ENCODE measurements around the gene DTX3. TPM values are rescaled to one million over a fixed set of nuclear protein-coding genes. Genes with fewer than 3 reads are reported as not detected.
"Not testable (repeated sequence)": the region's sequence is repeated elsewhere in the genome, so short reads cannot be mapped to it uniquely, and the experiment has no call there.

The DTX3 gene
- total RNA-seq, 1 experiment from 2014 or later: 21.9 TPM

GRCh38 chr12:57581802-57582201, 22.8 kb upstream of the DTX3 start:
- DNase-seq (ENCODE audit: low spot score): no peak
- in situ Hi-C loops (cut with HindIII; ENCODE audit: low sequenced_read_pairs): no loop called here

- DNase-seq (ENCODE audit: low spot score): no peak
- in situ Hi-C loops (cut with HindIII; ENCODE audit: low sequenced_read_pairs): no loop called here
Observed at GRCh38 chr12:57582440-57582839, 22.2 kb upstream of the DTX3 start.

GRCh38 chr12:57583008-57583831, 21.4 kb upstream of the DTX3 start:
- in situ Hi-C loops (cut with HindIII; ENCODE audit: low sequenced_read_pairs): no loop called here
- peak; percentile 86 for DNase-seq (ENCODE audit: low spot score)

GRCh38 chr12:57584050-57584449, 20.6 kb upstream of the DTX3 start:
- in situ Hi-C loops (cut with HindIII; ENCODE audit: low sequenced_read_pairs): no loop called here
- DNase-seq (ENCODE audit: low spot score): no peak

GRCh38 chr12:57584690-57585089, 19.9 kb upstream of the DTX3 start:
- in situ Hi-C loops (cut with HindIII; ENCODE audit: low sequenced_read_pairs): no loop called here
- DNase-seq (ENCODE audit: low spot score): no peak

- in situ Hi-C loops (cut with HindIII; ENCODE audit: low sequenced_read_pairs): no loop called here
- no peak for DNase-seq (ENCODE audit: low spot score)
Observed at GRCh38 chr12:57585156-57585555, 19.5 kb upstream of the DTX3 start.

- DNase-seq (ENCODE audit: low spot score): no peak
- in situ Hi-C loops (cut with HindIII; ENCODE audit: low sequenced_read_pairs): no loop called here
Observed at GRCh38 chr12:57586128-57586527, 18.5 kb upstream of the DTX3 start.

GRCh38 chr12:57586832-57587429, 17.7 kb upstream of the DTX3 start:
- in situ Hi-C loops (cut with HindIII; ENCODE audit: low sequenced_read_pairs): no loop called here
- DNase-seq (ENCODE audit: low spot score): no peak

- in situ Hi-C loops (cut with HindIII; ENCODE audit: low sequenced_read_pairs); DNase-seq (ENCODE audit: low spot score): not testable (repeated sequence)
Observed at GRCh38 chr12:57588951-57589610, 15.5 kb upstream of the DTX3 start.

- in situ Hi-C loops (cut with HindIII; ENCODE audit: low sequenced_read_pairs): no loop called here
- no peak for DNase-seq (ENCODE audit: low spot score)
Observed at GRCh38 chr12:57590479-57590863, 14.2 kb upstream of the DTX3 start.

- peak; percentile 86 for DNase-seq (ENCODE audit: low spot score)
Observed at GRCh38 chr12:57590864-57591781, 13.5 kb upstream of the DTX3 start, which contains the start of gene PIP4K2C. TSS of gene PIP4K2C (plus strand) at chr12:57591192. CDS start at chr12:57591290, 98 bp downstream.

GRCh38 chr12:57591782-57592325, 12.8 kb upstream of the DTX3 start:
- DNase-seq (ENCODE audit: low spot score): no peak
- in situ Hi-C loops (cut with HindIII; ENCODE audit: low sequenced_read_pairs): no loop called here

More at GRCh38 chr12:57590864-57591781, 13.5 kb upstream of the DTX3 start, which contains the start of gene PIP4K2C:
- in situ Hi-C loops (cut with HindIII; ENCODE audit: low sequenced_read_pairs): no loop called here

GRCh38 chr12:57592551-57593165, 12.0 kb upstream of the DTX3 start:
- no peak for DNase-seq (ENCODE audit: low spot score)
- in situ Hi-C loops (cut with HindIII; ENCODE audit: low sequenced_read_pairs): no loop called here

GRCh38 chr12:57593187-57593586, 11.4 kb upstream of the DTX3 start:
- in situ Hi-C loops (cut with HindIII; ENCODE audit: low sequenced_read_pairs): no loop called here
- no peak for DNase-seq (ENCODE audit: low spot score)

- no peak for DNase-seq (ENCODE audit: low spot score)
Observed at GRCh38 chr12:57600395-57600794, 4.2 kb upstream of the DTX3 start.

GRCh38 chr12:57602544-57602943, 2.1 kb upstream of the DTX3 start:
- in situ Hi-C loops (cut with HindIII; ENCODE audit: low sequenced_read_pairs): no loop called here
- no peak for DNase-seq (ENCODE audit: low spot score)

More at GRCh38 chr12:57600395-57600794, 4.2 kb upstream of the DTX3 start:
- in situ Hi-C loops (cut with HindIII; ENCODE audit: low sequenced_read_pairs): no loop called here

- no peak for DNase-seq (ENCODE audit: low spot score)
- in situ Hi-C loops (cut with HindIII; ENCODE audit: low sequenced_read_pairs): no loop called here
Observed at GRCh38 chr12:57603324-57603723, 1.3 kb upstream of the DTX3 start.

GRCh38 chr12:57603815-57604453, 690 bp upstream of the DTX3 start:
- in situ Hi-C loops (cut with HindIII; ENCODE audit: low sequenced_read_pairs): no loop called here
- peak; percentile 89 for DNase-seq (ENCODE audit: low spot score)

Data from G401 (cell line).